ENCODE results near the gene LMBRD1. TPM values are rescaled to one million over a fixed set of nuclear protein-coding genes. Genes with fewer than 3 reads are reported as not detected.

LMBRD1 gene
- total RNA-seq, 4 donors from 2014 or later: 24.4 to 32.9 (median 28.9) TPM

- in situ Hi-C loops (cut with MboI; ENCODE audit: low sequenced_read_pairs in 4 of 4) (no loop called here), intact Hi-C loops (cut with DNase I; ENCODE audit: low total_unique reads) (no loop called here)
- DNase-seq: no peak
Measured at GRCh38 chr6:69632932-69633331, 163.9 kb downstream of the LMBRD1 start.

DNA sequence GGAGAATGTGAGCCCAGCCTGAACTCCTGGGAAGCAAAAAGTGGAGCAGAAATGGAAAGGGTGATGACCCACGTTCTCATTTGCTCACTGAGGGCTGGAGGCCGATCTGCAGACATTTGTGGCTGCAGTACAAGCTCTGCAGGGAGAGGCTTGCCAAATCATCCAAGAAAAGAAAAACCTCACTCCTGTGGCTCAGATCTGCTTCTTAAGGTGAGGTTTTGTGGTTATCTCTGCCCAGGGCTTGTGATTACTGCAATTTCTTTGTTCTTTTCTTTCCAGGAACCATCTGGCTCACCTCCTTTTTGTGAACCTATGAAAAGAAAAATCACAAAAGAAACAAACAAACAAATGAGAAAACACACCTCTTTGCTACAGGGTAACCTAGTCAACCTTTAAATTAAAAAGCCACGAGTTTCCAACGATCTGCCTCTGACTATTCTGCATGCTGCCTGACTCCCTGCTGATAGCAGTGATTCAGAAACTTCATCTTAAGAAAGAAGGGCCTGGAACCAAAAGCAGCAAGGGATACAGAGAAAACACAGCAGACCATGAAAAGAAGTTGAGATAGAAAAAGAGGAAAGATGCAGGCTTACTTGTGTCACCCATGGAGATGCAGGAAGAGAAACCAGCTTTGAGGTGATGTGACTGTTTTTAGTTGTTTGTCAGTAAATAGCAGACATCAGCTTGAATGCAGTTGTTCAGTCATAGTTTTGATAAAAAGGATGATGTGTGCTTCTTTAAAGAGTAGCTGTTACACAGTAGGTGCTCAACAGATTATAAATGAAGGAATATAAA lies 165.1 kb downstream of the LMBRD1 start:
- no peak overlapping the region for H3K27ac ChIP-seq
- in situ Hi-C loops (cut with MboI; ENCODE audit: low sequenced_read_pairs in 4 of 4): no loop called here
- ATAC-seq (no peak), DNase-seq (no peak)
- no peaks in the 10 kb centered on the region for H3K36me3 ChIP-seq
- H3K27me3 ChIP-seq: no peaks in the 10 kb centered on the region
- TF ChIP-seq CTCF (IDR thresholded peaks at IDR 0.05 in 4 of 5, conservative IDR thresholded peaks at IDR 0.05 in 1 of 5) (no peak), POLR2A (IDR thresholded peaks at IDR 0.05) (no peak)
- intact Hi-C loops (cut with DNase I; ENCODE audit: low total_unique reads): no loop called here
- H3K4me1 ChIP-seq: no peaks in the 10 kb centered on the region
- H3K9me3 ChIP-seq: no peaks in the 10 kb centered on the region
- H3K4me3 ChIP-seq: no peak overlapping the region

More at GRCh38 chr6:69632932-69633331, 163.9 kb downstream of the LMBRD1 start:
- TF ChIP-seq POLR2A (IDR thresholded peaks at IDR 0.05) (no peak), CTCF (IDR thresholded peaks at IDR 0.05 in 4 of 5, conservative IDR thresholded peaks at IDR 0.05 in 1 of 5) (no peak)
- ATAC-seq: no peak
- Histone ChIP-seq H3K9me3 (no peaks in the 10 kb centered on the region), H3K4me1 (no peaks in the 10 kb centered on the region), H3K36me3 (no peaks in the 10 kb centered on the region), H3K4me3 (no peak overlapping the region), H3K27me3 (no peaks in the 10 kb centered on the region), H3K27ac (no peak overlapping the region)

DNA sequence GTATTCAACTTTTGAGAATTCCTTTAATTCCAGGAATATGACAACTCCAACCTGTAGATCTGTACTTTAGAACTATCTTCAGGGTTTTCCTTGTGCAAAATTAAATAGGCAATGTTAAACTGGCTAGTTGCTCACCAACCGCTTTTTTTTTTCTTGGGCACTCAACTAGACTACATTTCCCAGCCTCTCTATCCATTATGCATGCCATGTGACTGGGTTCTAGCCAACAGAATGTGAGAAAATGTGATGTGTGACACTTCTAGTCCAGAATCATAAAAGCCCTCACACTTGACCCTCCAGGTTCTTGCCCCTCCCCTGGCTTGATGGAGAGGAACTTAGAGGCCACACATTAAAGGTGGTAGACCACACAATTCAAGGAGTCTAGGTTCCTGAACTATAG lies 166.0 kb downstream of the LMBRD1 start:
- H3K4me1 ChIP-seq: no peaks in the 10 kb centered on the region
- H3K27ac ChIP-seq: no peak overlapping the region
- intact Hi-C loops (cut with DNase I; ENCODE audit: low total_unique reads): no loop called here
- no peak for TF ChIP-seq CTCF (IDR thresholded peaks at IDR 0.05 in 4 of 5, conservative IDR thresholded peaks at IDR 0.05 in 1 of 5)
- TF ChIP-seq POLR2A (IDR thresholded peaks at IDR 0.05): no peak
- no peak overlapping the region for H3K4me3 ChIP-seq
- no peaks in the 10 kb centered on the region for H3K27me3 ChIP-seq
- in situ Hi-C loops (cut with MboI; ENCODE audit: low sequenced_read_pairs in 4 of 4): no loop called here
- no peaks in the 10 kb centered on the region for H3K9me3 ChIP-seq
- ATAC-seq: no peak
- H3K36me3 ChIP-seq: no peaks in the 10 kb centered on the region
- no peak for DNase-seq

DNA sequence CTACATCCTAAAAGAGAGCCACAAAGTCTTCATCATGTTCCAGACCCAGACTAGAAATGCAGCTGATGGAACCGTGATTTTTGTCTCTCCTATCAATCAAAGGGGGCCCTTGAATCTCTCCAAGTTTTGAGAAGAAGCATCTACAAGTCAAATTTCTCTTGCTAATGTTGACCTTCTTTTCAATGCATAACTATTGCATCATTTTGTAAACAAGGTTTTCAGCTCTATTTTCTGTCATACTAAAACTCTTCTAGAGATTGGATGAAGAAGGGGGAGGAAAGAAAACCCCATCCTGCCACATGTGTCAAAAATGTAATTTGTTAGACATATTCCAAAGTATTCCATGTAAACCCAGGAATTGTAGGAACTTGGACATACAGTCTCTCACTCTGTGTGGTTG lies 169.2 kb downstream of the LMBRD1 start:
- Histone ChIP-seq H3K27ac (no peak overlapping the region), H3K27me3 (no peaks in the 10 kb centered on the region), H3K4me1 (no peaks in the 10 kb centered on the region), H3K36me3 (no peaks in the 10 kb centered on the region), H3K9me3 (no peaks in the 10 kb centered on the region), H3K4me3 (no peak overlapping the region)
- ATAC-seq: no peak
- TF ChIP-seq POLR2A (IDR thresholded peaks at IDR 0.05) (no peak), CTCF (IDR thresholded peaks at IDR 0.05 in 4 of 5, conservative IDR thresholded peaks at IDR 0.05 in 1 of 5) (no peak)
- no peak for DNase-seq
- intact Hi-C loops (cut with DNase I; ENCODE audit: low total_unique reads): no loop called here
- in situ Hi-C loops (cut with MboI; ENCODE audit: low sequenced_read_pairs in 4 of 4): no loop called here
